ENCODE data around the gene METTL13.

Gene METTL13, protein sequence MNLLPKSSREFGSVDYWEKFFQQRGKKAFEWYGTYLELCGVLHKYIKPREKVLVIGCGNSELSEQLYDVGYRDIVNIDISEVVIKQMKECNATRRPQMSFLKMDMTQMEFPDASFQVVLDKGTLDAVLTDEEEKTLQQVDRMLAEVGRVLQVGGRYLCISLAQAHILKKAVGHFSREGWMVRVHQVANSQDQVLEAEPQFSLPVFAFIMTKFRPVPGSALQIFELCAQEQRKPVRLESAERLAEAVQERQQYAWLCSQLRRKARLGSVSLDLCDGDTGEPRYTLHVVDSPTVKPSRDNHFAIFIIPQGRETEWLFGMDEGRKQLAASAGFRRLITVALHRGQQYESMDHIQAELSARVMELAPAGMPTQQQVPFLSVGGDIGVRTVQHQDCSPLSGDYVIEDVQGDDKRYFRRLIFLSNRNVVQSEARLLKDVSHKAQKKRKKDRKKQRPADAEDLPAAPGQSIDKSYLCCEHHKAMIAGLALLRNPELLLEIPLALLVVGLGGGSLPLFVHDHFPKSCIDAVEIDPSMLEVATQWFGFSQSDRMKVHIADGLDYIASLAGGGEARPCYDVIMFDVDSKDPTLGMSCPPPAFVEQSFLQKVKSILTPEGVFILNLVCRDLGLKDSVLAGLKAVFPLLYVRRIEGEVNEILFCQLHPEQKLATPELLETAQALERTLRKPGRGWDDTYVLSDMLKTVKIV

DNA sequence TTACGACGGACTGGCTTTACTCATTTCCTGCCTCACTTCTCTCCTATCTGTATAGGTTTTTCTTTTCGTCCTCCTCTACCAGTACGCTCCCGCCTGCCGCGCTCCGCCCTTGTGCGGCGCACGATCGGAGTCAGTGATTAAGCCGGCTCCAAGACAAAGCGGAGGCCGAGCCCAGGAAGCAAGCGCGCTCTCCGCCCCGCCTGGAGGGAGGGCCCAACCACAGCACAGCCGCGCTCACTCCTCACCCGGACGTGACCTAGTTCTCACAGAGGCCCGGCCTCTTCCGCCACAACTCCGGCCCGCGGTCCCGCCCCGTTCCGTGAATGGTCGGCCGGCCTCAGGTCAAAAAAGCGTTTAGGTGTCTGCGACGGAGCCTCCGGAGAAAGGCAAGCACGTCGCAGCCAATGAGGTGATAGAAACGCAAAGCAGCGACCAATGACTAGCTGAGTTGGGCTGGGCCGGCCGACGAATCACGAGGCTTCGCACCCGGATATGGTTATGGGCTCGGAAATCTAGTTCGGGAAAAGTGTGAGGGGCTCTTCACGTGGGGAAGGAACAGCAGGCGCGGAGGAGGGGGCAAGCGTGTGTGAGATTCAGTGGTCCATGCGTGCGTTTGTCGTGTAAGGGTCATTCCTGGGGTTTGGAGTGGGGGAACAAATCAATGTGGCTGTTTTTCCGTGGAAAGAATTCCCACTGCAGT is at the start of gene METTL13:
Gene METTL13, plus strand, starts transcription at position 485 of the 700 bp plus-strand sequence. CDS start 308 bp downstream, outside the sequence.
- DNase-seq = peak; percentile 96 to 97

DNA sequence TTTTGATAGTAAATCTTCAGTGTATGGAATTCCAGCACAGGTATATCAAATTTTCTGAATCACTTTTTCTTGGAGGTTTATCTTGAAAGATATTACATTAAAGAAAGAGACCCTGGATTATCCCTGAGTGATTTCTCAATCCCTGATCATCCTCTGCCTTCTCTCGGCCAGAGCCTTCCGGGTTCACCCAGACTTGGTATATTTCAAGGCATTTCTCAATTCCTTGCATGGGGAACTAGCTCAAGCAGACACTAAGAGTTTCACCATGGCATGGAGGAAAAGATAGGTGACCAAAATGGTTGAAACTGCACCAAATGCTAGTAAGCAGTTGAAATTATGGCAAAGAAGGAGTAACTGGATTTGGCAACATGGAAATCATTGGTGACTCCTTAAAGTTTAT is 45.3 kb upstream of the METTL13 start:
- DNase-seq = no peak

DNA sequence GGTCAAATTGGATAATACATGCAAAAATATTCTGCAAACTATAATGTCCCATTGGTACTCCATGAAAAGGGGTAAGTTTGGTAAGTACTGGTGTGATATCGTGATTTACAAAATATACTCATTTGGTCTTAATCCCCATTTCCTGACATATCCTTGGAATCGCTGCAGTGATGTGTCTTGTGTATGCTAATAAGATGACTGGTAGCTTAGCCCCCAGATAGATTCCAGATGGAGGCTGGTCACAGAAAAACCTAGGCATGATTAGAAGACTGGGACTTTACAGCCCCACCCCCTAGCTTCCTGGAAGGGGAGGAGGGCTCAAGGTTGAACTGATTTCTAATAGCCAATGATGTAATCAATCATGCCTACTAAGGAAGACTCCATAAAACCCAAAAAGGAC is 42.5 kb upstream of the METTL13 start:
- no peak for DNase-seq

DNA sequence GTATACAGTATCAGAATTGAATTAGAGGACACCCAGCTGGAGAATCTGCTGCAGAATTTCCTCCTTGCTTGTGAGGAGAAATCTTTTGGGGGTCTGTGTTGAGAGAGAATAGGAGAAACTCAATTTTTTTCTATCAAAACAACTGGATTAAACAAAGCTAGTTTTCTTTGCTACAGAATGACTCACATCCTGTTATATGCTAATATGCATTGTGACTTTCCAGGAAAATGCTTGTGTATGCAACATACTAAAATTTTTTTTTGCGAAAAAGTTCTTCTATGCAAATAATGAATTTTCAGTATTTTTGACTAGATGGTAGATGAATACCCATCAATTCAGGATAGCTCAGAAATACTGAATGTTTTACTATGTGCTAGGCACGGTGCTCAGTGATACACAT is 41.8 kb upstream of the METTL13 start:
- DNase-seq = no peak

DNA sequence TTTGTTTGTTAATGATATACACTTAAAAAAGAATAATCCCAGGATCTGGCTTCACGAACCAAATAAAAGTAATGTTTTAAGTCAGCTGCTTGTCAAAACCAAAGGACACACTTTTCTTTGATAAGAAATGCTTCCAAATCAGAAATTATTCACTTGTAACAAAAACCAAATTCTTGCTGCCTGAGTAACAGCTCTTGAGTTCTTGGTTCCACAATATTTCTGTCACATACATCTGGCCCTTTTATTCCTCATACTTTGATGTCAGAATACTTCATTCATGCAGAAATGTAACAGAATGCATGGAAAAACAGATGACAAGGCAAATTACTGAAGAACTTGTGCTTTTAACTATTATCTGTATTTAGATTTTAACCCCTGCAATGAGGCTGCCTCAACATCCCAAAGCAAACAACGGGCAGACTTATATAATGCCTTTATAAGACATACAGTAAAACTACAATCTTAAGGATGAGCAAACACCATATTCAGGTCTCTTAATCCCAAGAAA is 41.0 kb upstream of the METTL13 start:
- DNase-seq = no peak

DNA sequence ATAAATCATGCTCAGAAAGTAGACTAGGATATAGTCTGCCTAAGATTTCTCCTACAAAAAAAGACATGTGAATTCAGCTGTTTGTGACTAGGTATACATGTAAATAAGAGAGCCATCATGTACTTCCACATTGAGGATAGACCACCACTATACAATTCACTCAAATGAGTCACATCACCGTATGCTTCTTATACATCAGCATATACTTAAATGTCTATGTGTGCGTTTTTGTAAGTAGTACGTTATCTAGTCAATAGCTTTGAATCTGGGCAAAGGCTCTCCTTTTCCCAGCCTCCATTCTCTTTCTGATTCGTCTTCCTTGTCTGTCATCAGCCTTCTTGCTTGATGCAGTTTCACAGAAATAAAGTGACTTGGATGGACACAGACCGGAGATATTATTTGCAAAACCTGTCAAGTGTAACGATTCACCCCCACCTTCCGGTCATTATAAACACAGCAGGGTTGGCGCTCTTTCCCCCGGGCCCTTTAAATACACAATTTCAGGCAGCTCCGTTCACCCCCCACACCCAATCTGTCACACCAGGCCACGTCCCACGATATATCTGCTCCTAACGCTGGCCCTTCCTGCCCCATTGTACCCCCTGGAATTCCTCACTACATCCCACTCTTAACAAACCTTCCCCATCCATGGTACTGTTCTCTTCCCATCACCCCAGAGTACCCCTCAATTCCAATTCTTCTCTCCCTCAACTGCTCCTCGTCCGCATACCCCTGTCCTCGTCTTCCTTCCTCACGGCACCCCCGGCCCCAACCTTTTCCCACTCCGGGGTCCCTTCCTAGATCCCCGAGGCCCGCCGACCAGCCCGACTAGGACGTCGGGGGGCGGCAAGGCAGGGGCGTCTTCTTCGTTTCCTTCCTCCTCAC is 40.2 kb upstream of the METTL13 start:
- DNase-seq = peak; percentile 22 to 63

DNA sequence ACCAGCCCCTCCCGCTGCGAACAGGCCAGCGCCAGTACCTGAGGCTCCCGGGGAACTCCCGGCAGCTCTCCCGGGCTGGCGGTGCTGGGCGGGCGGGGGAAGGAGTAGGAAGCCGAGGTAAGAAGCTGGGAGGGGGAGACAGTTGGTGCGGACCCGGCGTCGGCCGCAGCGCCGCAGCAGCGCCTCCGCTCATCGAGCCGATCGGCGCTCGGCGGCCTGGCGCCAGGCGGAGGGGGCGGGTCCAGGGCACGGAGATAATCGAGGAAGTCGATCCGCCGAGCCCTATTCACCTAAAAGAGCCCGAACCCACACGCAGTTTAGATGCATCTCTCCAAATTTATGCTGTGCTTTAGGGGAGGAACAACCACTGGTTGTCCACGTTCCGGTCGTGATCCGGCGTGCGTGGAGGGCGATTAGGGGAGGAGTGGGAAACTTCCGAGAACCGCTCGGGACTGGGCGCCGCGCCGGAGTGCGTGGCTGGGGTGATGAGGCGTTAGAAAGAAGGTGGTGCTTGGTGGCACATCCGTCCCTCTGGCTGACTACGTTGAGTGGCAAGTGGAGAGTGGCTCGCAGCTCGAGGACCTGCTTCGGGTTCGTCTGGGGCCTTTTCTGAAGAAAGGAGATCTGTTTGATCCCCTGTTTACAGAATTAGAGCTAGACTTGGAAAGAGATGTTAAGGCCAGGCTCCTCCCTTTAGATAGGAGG is 39.4 kb upstream of the METTL13 start, which contains the start of gene VAMP4:
Gene VAMP4, minus strand, starts transcription at position 194 of the 705 bp plus-strand sequence. CDS start 3,651 bp downstream, outside the sequence.
- DNase-seq = peak; percentile 72 to 82

DNA sequence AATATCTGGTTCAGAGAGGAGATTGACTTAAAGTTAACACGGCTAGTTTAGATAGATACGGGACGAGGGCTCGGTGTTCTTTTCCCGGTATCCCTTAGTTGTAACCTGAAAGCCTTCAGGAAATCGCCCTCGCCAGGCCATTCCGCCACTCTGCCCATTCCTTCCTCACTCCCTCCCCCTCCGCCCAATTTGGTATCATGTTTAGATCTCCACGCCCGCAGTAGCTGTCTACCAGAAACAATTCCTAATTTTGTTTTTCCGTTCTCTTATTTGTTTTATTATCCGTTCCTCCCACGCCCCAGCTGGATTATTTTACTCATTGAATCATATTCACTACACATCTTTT is 38.9 kb upstream of the METTL13 start:
- DNase-seq = peak; percentile 38 to 57

DNA sequence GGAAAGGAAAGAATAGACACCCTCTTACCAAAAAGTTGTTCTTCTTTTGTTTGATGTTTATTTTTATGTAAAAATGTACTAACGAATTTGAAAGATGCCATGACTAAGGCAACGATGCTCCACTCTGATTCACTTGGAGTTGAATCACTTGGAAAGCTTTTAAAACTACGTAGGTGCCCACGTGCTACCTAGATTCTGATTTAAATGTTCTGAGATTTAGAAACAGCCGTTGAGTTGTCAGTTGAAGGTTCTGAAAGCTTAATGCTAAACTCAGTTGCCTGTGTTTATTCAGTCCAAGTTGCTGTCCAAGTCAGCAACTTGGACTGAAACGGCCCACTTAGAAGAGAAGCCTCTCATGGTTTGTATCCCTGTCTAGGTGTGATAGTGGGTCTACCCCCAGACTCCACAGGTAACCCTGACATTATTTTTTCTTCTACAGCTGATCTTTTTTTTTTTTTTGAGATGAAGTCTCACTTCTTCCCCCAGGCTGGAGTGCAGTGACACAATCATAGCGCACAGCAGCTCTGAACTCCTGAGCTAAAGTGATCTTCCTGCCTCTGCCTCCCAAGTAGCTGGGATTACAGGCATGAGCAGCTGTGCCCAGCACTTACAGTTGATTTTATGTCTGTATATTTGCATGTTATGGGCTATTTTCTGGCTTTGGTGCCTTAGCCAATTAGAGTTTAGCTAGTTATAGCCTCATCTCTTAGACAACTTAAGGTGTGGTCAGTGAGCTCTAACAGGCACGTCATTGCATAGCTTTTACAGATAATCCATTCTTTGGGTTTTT is 38.2 kb upstream of the METTL13 start:
- peak; percentile 59 to 80 for DNase-seq

DNA sequence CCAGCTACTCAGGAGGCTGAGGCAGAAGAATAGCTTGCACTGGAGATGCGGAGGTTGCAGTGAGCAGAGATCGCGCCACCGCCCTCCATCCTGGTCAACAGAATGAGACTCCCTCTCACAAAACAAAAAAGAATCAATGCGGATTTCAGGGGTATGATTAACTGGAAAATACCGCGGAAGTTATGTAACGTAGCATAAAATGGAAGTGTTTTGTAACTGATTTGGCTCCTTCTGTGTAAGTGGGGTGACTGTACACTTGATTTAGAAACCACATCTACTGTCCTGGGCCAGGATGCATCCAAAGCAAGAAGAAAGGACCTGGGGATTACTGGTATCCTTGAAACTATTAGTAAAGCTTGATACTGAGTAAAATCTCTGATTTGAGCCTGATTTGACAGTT is 36.5 kb upstream of the METTL13 start:
- no peak for DNase-seq

DNA sequence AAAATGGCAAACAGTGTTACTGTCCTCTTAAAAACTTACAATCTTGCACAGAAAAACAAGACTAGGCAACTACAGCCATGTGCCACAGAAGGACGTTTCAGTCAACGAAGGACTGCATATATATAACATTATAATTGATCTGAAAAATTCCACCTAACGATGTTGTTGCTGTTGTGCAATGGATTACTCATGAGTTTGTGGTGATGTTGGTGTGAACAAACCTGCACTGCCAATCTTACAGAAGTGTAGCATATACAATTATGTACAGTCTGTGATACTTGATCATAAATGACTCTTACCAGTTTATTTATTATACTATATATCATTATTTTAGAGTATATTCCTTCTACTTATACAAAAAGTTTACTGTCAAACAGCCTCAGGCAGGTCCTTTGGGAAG is 32.8 kb upstream of the METTL13 start:
- no peak for DNase-seq

DNA sequence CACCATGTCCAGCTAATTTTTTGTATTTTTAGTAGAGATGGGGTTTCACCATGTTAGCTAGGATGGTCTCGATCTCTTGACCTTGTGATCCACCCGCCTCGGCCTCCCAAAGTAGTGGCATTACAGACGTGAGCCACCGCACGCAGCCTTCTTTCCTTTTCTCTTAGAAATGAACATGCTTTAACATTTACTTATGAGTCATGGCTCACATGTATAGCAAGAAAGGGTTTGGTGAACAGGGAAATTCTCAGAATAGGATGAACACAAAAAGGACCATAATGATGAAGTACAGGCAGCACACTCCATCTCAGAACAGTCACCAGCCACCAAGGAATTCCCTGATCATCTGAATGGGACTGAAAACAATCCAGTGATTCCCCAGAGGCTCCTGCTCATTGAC is 30.2 kb upstream of the METTL13 start:
- no peak for DNase-seq

DNA sequence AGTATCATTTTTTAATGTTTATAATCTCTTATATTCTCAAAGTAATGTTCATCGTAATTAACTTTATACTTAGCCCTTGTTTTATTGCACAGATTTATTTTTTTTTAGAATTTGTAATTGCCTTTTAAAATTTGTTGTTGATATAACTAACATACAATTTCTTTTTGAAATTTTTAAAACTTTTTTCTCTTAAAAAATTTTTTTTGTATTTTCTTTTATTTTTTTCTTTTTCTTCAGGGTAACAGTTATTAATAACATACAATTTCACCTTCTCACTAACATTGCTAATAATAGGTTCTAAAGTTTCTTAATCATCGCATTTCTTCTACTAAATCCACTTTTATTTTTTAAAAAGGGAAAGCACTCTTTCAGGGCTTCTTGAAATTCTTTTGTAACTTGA is 28.3 kb upstream of the METTL13 start:
- no peak for DNase-seq

DNA sequence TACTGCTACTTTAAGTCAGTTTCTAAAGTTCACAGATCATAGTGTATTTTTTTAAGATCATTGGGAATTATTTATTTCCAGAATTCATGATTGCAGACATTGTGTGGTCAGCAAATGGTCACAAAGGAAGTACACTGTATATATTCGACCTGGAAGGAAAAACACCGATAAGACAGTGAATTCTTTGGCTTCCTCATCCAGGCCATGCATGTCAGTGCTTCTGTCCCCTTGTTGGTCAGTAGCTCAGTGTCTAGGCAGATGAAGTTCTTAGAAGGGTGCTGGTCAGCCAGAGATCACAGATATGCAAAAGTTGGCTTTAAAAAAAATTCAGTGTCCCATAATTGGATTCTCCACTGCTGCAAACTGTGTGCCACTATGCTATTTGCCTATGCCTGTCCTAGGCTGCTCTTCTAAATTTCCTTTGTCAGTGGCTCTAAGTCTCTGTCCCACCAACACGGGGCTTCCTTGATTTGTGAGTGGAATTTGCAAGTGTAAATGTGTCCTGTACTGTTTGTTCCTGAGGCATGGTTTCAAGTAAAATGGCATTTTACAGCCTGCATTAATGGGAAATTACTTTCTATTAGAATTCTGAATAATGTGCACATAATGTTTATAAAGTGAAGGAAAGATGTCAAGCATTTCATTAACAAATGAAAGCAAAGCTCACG is 27.6 kb upstream of the METTL13 start:
- DNase-seq = no peak

DNA sequence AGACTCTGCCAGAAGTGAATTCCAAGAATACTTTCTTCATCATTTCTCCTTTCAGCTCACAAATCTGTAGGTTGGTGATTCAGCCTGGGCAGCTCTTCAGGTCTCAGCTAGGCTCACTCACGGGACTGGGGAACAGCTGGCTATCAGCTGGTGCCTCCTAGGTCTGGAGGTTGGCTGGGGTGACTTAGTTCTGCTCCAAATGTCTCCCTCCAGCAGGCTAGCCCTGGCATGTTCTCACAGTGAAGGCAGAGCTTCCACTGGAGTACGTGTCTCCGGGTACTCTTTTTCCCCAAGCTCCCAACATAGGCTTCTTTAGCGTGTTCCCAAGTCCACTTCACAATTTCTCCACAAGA is 27.1 kb upstream of the METTL13 start:
- no peak for DNase-seq

DNA sequence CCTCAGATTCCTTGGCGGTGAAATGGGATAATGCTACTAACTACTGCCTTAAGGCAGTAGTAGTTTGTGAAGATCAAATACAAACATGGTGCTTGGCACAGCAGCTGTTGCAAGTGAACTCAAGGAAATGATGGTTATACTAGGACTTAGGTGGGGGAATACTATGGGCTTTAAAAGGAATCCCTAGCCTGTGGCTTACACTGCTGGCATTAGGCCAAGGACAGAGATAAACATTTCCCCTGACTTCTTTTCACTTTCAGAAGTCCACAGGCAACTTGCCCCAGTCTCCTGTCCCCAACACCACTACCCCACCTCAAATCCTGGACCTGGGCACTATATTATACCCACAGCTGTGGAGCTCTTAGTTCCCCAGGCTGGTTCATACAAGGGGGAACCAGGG is 26.5 kb upstream of the METTL13 start:
- no peak for DNase-seq

DNA sequence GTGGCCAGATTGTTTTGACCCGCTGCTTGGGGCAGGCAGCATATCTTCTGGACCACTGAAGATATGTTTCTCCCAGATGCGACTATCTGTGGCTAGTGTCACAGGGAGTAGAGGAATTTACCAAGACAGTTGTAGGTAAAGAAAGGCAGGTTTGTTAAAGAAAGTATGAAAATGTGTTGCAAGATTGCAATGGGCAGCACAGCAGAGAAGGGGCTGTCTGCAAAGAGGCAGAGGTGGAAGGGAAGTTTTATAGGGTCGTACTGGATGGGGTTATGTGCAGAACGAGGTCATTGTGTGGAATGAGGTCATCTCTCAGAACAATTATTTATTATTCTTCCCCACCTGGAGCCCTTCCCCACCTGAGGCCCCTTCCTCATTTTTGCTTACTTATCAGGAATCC is 24.6 kb upstream of the METTL13 start:
- no peak for DNase-seq

DNA sequence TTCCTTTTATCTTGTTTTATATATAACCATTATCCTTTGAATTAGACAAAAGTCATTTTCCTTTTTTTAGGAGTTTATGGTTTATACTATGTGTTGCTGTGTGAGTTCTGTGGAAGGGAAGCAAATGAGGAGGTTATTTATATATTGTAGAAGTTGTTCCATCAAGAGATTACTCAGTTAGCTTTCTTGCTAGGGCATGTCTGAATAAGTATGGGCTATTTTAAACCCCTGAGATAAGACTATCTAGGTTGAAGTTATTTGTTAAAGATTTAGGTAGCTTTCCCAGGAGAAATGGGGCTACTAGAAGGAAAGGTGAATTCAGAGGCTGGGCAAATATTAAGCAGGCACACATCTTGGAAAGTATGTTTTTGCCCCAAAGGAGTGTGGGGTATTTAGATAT is 23.4 kb upstream of the METTL13 start:
- DNase-seq = no peak

DNA sequence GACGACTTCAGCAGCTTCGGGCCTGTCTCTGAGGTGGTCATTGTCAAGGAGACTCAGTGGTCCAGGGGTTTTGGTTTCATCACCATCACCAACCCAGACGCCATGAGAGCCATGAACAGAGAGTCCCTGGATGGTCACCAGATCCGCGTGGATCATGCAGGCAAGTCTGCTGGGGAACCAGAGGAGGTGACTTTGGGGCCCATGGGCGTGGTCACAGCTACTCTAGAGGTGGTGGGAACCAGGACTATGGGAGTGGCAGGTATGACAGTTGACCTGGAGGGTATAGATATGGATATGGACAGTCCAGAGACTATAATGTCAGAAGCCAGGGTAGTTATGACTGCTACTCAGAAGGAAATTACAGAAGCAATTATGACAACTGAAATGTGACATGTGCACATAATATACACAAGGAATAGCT is 19.3 kb upstream of the METTL13 start:
- DNase-seq = no peak

DNA sequence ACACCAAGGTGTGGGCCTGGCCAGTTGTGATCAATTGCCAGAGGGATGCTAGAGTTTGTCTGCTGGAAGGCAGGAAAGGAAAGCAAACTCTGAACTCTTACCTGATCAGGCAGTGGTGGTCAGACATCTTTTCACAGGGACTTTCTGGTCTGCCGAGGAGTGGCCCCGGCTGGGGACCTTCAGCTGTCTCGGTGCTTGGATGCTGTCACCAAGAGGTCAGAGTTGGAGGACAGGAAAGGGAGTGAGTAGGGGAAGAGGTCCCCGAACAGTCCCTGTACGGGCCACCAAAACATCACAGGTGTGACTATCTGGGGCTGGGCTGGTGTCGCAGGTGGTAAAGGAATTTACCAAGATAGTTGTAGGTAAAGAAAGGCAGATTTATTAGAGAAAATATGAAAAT is 17.7 kb upstream of the METTL13 start:
- no peak for DNase-seq
